NCI-H146 treated with DMSO at 0.1 percent for 48 hours (cell line): Measurements from ENCODE around the gene STOM.

Experiments
- DNase-seq: peaks from one replicate; lab custom pipeline; 2025; ENCODE audit not compliant: unreplicated experiment; lab: John Stamatoyannopoulos, UW

The STOM gene

DNA sequence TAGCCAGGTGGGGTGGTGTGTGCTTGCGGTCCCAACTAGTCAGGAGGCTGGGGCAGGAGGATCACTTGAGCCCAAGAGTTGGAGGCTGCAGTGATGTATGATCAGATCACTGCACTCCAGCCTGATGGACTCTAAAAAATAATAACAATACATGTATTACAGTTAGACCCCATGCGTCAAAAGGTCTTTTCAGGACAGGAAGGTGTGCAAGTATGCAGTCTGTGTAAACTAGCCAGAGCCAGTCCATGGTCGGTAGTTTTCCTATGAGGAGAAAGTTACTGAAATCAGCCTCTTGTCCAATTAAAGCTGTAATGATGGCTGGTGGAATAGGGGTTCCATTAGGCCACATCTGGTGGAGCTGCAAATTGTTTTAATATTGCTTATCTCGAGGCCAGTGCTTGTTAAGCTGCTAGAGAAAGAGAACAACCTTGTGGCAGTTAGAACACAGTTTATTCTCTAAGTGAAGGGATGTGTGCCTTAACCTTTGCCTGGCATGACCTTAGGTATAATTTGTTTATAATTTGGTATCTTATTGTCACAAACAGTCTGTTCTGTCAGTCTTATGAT lies 1.5 kb upstream of the STOM start:
- no peak for DNase-seq

DNA sequence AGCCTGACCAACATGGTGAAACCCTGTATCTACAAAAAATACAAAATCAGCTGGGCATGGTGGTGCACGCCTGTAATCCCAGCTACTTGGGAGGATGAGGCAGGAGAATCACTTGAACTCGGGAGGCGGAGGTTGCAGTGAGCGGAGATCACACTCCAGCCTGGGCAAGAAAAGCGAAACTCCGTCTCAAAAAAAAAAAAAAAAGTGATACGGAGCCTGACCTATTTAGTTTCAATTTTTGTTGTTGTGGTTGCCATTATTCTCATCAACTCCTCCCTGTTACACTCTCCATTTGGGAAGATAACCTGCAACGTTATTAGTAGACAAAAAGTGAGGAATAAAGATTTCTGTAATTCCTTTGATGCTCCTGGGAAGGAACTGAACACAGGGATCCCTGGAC lies 1.3 kb downstream of the STOM start:
- no peak for DNase-seq

GRCh38 chr9:121368138-121368522 lies 1.9 kb downstream of the STOM start:
- no peak for DNase-seq

DNA sequence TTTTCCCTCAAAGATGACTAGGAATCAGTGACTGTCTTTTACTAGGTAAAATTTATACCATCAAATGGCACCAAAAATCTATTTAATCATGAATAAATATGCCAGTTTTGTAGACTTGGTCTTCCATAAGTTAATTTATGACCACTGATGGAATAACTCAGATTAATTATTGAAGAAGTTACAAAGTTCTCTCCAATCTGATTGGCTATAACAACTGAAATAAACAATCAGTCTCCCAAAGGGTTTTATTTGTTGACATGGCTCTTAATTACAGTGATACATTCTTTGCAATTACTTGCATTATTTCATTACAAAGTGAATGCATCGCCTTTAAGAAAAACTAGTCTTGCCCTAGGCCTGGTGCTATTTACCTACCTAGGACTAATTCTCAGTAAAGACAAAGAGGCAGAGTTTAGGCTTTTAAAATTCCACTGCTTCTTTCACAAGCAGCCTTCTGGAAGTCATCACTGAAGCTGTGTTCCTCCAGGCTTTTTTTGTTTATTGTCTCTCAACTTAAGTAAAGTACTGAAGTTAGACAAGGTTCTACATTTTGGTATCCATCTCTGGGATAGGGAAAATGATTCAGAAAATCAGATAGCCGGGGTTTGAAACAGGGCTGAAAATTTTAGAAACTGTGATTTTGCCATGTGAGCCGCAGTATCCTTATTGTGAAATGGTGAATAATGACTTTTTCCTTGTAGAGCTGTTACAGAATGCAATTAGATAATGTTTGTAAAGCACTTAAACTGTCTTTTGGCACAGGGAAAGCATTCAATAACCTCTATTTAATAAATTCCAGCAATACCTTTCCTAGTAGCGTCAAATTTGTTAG lies 2.5 kb downstream of the STOM start:
- DNase-seq = no peak

DNA sequence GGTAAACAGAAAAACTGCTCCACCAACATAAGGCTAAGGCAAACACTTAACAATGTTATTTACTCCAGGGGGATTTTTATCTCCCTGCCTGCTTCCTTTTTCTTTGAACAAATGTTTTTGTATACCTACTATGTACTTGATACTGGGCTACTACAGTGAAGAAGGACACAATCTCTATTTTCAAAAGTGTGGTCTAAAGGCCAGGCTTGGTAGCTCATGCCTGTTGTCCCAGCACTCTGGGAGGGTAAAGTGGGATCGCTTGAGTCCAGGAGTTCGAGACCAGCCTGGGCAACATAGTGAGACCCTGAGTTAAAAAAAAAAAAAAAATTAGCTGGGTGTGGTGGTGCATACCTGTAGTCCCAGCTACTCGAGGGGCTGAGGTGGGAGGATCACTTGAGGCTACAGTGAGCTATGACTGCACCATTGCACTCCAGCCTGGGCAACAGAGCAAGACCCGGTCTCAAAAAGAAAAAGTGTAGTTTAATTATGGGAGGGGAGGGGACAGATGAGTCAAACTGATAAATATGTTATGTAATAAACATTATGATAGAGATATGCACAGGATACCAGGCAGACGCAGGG lies 3.3 kb downstream of the STOM start:
- DNase-seq = no peak

DNA sequence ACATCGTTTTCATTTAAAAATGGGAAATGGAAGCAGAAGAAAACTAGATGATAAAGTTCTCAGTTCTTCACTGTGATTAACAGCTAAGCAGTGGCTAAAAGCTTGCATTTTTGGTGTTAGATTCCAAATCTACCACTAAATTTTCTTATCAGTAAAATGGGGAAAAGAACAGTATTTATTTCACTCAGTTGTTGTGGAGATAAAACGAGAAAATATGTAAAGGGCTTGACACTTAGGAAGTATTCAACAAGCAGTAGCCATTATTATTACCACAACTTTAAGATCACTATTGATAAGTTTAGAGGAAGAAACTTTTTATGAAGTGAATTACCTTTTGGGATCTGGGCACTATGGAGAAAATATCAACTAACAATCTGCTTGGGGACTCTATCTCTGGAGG lies 4.5 kb downstream of the STOM start:
- DNase-seq = no peak

GRCh38 chr9:121364886-121365285 lies 5.2 kb downstream of the STOM start:
- no peak for DNase-seq

GRCh38 chr9:121364077-121364476 lies 6.0 kb downstream of the STOM start:
- DNase-seq = no peak

- no peak for DNase-seq
These were observed 6.5 kb downstream of the STOM start for GRCh38 chr9:121363622-121363961.

- no peak for DNase-seq
These were observed 7.0 kb downstream of the STOM start for GRCh38 chr9:121362813-121363621.

DNA sequence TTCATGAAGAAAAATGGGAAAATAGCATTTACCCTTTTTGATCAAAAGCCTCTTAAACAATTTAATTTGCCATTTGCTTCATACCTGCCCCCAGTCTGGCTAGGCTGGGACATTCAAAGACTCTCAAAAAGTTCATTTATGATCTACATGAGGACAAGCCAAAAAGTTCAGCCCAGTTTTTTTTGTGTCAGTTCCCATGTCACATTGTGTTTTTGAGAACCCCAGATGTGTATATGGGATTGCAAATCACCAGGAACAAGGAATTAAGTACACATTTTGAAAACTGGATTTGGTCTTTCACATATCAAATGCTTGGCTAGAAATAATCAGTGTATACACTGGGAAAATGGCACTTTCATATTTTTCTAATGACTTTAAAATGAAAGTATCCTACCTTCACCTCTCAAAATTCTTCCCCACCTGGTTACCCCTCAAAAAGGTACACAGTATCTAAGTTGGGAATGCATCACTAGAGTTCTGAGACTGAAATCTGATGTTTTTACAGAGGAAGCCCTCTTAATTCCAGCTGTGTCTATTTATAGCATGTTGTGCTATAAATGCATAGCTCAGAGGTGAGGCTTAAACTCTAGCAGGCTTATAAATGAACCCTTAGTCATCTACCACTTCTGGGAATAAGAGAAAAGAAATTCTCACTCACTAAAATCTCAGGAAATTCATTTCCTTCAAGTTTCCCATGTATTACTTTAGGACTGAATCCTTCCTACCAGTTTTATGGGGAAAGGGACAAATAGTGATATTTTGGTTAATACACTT lies 9.3 kb downstream of the STOM start:
- DNase-seq = no peak

DNA sequence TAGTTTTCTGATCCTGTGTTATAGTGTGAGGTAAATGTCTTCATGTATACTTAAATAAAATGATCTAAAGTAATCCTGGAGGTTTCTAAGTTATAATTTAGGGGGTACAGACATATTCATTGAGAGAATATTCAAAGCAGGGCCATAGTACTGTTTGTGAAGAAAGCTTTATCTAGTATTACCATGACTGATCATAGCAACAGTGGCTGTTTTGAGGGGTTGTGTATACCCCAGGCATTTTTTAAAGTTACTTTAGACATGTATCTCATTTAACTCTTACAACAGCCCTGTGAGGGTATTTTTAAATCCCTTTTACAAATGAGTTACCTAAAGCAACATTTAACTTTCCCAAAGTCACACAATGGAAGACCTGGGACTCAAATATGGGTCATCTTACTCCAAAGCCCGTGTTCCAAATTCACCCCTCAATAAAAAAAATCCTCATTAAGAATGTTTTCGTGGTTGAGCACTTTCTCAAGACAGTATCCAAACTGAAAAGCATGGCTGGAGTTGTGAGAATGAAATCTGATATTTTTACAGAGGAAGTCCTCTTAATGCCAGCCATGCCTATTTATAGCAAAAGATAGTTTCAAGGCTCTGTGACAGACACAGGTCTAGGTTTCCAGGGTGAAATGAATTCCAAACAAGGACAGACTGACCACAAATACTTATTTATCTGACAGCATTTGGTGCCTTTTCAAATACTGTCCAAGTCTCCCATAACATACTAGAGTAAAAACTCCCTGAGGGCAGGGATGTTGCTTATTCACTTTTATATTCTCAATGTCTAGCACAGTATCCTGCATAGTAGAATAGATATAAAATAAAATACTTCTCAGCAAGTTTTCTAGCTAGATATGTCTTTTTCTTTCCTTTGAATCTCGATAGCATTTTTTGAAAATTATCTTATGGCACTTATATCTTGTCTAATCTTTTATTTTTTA lies 10.4 kb downstream of the STOM start:
- no peak for DNase-seq

DNA sequence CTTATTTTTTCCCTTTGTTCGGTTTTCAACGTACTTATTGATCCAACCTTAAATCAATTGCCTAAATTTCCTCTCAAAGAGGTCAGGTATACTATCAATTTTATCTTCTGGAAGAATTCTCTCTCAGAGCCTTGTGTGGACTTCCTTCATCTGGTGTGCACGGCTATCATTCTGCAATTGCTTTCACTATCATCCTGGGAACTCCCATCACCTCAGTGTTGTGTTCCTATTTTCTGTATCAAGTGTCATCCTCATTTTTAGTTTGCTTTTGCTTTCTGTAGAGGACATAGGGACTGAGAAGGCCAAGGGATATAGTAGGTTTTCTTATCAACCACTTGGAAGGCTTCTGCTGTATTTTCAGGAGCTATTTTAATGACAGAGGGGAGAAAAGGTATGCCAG lies 11.3 kb downstream of the STOM start:
- no peak for DNase-seq

- no peak for DNase-seq
These were observed 13.0 kb downstream of the STOM start for GRCh38 chr9:121357011-121357410.

- no peak for DNase-seq
These were observed 15.3 kb downstream of the STOM start for GRCh38 chr9:121354762-121355161.

- DNase-seq = no peak
These were observed 15.9 kb downstream of the STOM start for GRCh38 chr9:121354141-121354540.

DNA sequence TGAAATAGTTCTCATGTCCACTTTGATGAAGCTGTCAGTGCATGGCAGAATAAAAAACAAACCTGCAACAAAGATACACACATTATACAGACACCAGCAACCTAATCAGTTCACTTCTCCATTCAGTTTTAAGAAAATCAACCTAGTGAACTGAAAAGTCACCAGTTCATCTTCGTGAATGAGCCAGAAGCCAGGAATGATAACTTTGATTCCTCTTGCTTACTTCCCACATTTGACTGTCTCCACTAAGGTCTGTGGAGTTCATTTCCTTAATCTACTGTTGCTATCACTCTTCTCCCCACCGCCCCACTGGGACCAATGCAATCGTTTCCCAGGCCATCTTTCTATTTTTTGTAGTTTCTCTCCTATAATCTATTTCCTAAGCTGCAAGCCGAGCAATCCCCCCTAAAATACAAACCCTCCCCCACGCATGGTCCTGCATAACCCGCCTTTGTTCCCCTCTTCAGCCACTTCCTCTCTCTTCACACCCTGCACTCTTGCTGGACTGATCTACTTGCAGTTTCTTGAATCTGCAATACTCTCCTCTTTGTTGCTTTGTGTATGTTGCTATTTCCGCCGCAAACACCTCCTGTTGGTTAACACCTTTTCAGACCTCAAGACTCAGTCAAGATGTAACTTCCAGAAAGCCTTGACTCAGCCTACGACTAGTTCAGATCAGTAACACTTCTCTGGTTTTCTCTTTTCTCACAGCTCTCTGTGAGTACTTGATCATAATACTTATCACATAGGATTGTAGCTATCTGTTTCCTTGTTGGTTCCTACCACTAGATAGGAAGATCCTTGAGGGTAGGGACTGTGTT lies 16.6 kb downstream of the STOM start:
- DNase-seq = no peak

DNA sequence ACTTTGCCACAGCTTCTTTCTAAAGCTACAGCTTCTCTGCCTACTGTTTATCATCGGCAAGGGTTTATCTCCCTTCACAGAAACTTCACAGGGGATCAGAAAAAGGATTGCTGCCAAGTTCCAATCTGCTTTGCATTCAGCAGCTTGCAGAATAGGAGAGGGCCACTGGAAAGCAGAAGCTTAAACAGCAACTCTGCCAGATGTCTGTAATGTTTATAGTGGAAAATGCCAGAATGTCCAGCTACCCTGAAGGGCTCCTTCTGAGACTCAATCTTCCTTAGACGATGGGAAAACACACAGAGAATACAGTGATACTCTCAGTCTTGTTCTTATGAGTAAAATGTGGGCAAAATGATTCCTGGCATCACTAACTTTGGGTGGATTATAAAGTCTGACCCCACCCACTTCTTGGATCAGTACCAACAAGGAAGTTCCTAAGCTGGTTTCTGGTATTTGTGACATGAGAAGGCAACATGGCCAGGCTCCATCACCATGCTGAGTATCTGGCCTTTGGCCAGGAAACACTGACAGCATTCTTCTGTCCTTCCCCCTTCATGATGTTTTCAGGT lies 19.0 kb downstream of the STOM start:
- DNase-seq = no peak

DNA sequence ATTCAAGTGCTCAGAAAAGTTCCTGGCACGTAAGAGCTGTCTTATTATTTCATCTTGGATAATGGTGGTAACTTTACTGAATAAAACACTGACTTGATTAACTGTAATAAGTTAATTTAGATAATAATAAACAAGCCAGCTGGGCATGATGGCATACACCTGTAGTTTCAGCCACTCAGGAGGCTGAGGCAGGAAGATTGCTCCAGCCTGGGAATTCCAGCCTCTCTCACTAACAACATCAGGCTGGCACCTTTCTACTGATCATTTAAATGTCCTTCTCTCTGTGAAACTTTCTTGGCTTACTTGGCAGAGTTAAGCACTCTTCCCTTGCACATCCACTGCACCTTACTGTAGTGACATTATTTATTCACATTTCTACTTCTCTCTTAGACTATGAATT lies 20.0 kb downstream of the STOM start:
- no peak for DNase-seq
